Stimulated activated CD8-positive, alpha-beta memory T cell treated with anti-CD3 and anti-CD28 coated beads, Interleukin-7, amount 100 ng/mL, for 1 hour (primary cell): ENCODE results near the gene TIAM1.
A peak's percentile ranks its signal among the peaks of the same experiment; 100 is the strongest.

ENCODE experiments used
- DNase-seq, 2 donors: peaks; one replicate each; pipeline ENCODE4 v3.0.0-alpha.2; 2020; ENCODE audit warnings: low read depth in 2 of 2

The TIAM1 gene

GRCh38 chr21:31135531-31136184 is 208.4 kb downstream of the TIAM1 start:
- no peak for DNase-seq

- no peak for DNase-seq
Observed at GRCh38 chr21:31133243-31133830, 210.7 kb downstream of the TIAM1 start.

- DNase-seq = peak; percentile 24 to 30
Observed at GRCh38 chr21:31132574-31133242, 211.4 kb downstream of the TIAM1 start.

- DNase-seq = no peak
Observed at GRCh38 chr21:31130821-31131220, 213.2 kb downstream of the TIAM1 start.

- DNase-seq = no peak
Observed at GRCh38 chr21:31128234-31128633, 215.8 kb downstream of the TIAM1 start.

- DNase-seq = no peak
Observed at GRCh38 chr21:31124010-31124409, 220.1 kb downstream of the TIAM1 start.

- DNase-seq = no peak
Observed at GRCh38 chr21:31119199-31119598, 224.9 kb downstream of the TIAM1 start.

- no peak for DNase-seq
Observed at GRCh38 chr21:31117128-31117916, 226.7 kb downstream of the TIAM1 start.

- DNase-seq = no peak
Observed at GRCh38 chr21:31115249-31115648, 228.8 kb downstream of the TIAM1 start.

- no peak for DNase-seq
Observed at GRCh38 chr21:31111093-31111492, 233.0 kb downstream of the TIAM1 start.

GRCh38 chr21:31110430-31110829 is 233.6 kb downstream of the TIAM1 start:
- no peak for DNase-seq

- DNase-seq = no peak
Observed at GRCh38 chr21:31107871-31108270, 236.2 kb downstream of the TIAM1 start.

- DNase-seq = no peak
Observed at GRCh38 chr21:31107176-31107785, 236.8 kb downstream of the TIAM1 start.

GRCh38 chr21:31103571-31104265 is 240.3 kb downstream of the TIAM1 start:
- no peak for DNase-seq

GRCh38 chr21:31103163-31103562 is 240.9 kb downstream of the TIAM1 start:
- no peak for DNase-seq

GRCh38 chr21:31099122-31099521 is 244.9 kb downstream of the TIAM1 start:
- DNase-seq = no peak

GRCh38 chr21:31098576-31099005 is 245.5 kb downstream of the TIAM1 start:
- peak; percentile 46 to 64 for DNase-seq

- no peak for DNase-seq
Observed at GRCh38 chr21:31092832-31093625, 251.0 kb downstream of the TIAM1 start.

GRCh38 chr21:31090376-31090775 is 253.7 kb downstream of the TIAM1 start:
- no peak for DNase-seq

GRCh38 chr21:31088474-31088751 is 255.6 kb downstream of the TIAM1 start:
- DNase-seq = no peak
